GM12873 (cell line): ENCODE measurements around the gene RAD51B.

Experiments used
- TF ChIP-seq, protein P1 (sequence below): IDR thresholded peaks from 2 replicates; pipeline ENCODE4 v1.5.1; 2012; ENCODE audit warnings: low read depth, mild to moderate bottlenecking, moderate library complexity, low read length, control low read depth; ENCODE audit not compliant: insufficient read depth; ENCODE audit errors: missing control alignments

The RAD51B gene

DNA sequence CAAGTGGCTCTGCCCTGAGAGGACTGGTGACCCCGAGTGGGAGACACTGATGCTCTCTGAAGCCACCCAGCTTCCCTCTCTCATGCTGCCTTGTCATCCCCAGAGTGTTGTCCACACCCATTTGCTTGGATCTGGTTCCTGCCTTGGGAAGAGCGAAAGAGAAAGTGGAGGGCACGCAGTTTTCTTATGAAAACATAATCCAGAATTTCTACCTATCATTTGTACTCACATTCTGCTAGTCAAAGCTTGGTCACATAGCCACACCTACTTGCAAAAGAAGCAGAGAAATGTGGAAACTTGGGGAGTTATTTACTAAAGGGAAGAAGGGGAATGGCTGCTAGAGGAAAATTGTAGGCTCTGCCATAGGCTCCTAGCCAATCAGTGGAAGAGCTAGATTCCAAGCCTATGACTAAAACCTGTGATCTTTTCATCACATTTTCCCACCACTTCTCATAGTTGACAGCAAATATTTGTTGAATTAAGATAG lies 647.0 kb downstream of the RAD51B start:
- TF ChIP-seq, protein P1, sequence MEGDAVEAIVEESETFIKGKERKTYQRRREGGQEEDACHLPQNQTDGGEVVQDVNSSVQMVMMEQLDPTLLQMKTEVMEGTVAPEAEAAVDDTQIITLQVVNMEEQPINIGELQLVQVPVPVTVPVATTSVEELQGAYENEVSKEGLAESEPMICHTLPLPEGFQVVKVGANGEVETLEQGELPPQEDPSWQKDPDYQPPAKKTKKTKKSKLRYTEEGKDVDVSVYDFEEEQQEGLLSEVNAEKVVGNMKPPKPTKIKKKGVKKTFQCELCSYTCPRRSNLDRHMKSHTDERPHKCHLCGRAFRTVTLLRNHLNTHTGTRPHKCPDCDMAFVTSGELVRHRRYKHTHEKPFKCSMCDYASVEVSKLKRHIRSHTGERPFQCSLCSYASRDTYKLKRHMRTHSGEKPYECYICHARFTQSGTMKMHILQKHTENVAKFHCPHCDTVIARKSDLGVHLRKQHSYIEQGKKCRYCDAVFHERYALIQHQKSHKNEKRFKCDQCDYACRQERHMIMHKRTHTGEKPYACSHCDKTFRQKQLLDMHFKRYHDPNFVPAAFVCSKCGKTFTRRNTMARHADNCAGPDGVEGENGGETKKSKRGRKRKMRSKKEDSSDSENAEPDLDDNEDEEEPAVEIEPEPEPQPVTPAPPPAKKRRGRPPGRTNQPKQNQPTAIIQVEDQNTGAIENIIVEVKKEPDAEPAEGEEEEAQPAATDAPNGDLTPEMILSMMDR: no peak

DNA sequence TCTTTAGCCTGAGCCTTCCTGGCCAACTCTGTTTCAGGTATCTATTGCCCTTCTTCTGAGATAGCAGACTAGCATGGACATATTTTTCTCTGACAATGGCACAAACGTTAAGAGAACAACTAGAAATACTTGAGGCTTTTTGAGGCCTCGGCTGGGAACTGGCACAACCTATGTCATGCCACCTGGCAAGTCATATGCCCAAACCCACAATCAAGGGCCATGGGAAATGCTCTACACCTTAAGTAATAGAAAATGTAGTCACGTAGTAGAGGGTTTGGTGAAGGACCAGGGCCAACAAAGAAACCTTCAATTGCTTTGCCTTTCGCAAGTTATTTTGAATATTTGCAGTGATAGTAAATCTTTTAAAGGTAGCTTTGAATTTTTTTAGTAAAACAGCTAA lies 647.8 kb downstream of the RAD51B start:
- TF ChIP-seq, protein P1: no peak

DNA sequence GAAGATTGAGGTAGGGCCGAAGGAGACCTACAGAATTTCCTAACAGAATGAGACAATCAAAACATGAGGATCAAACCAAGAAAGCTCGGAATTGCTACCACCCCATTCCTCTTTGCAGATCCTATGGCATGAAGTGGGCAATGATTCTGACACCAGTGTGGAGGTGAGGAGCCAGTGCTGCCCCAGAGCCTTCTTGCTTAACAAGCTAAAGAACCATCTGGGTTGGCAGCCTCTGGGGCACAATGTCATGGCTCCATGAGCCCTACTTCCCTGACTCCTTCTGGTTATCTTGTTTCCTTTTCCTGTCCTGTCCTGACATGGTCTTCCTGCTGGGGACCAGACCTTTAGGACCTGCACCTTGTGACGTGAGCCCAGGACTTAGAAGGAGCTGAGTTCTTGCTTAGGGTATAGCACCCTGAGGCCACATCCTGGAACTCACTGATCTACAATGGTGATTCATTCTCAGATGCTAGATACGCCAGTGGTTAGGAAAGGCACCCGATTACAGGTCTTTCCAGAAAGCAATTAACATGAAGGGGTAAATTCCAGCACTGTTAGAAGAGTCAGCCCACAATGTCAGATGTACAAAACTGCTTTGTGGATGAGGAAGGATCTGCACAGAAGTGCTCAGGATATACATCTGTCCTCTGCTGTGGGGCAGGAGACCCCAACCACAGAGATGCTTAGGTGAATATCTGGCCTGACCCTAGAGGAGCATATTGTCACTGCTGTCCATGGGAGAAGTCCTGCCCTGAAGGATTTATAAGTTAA lies 649.0 kb downstream of the RAD51B start:
- TF ChIP-seq, protein P1: no peak

DNA sequence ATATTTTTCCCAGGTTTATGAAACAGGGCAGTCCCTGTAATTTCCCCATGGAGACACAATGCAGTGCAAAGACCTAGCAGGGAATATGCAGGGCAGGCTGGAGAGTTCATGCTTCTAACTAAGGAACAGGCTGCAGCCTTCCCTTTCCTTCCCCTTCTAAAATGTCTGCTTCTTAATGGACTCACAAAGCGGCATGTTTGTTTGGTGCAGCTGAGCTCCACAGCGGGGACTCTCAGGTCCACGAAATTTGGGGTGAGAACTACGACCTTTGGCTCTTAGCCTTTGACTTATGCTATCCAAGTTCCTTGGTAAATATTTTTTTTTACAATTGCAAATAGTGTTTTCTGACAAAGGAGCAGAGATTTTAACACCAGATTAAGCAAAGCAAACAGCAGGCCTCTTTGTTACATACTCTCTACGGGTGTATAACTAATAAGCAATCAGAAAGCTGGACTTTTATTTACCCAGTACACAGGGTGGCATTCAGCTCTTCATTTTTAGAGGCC lies 649.7 kb downstream of the RAD51B start:
- TF ChIP-seq, protein P1: no peak

DNA sequence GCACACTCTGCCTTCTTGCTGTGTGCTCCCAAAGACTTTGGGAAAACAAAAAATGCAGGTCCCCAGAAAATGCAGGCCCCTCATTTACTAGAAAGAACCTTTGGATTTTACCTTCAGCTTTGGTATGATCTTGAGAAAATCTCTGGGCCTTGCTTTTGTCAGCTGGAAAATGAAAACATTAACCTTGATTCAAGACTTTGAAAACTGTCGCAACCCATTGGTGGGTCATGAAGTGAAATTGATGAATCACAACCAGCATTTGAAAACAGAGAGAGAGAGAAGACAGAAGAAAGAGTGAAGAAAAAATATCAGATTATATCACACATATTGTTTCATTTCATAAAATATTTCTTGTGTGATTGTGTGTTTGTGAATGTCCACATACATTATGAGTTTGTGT lies 650.8 kb downstream of the RAD51B start:
- TF ChIP-seq, protein P1: no peak

DNA sequence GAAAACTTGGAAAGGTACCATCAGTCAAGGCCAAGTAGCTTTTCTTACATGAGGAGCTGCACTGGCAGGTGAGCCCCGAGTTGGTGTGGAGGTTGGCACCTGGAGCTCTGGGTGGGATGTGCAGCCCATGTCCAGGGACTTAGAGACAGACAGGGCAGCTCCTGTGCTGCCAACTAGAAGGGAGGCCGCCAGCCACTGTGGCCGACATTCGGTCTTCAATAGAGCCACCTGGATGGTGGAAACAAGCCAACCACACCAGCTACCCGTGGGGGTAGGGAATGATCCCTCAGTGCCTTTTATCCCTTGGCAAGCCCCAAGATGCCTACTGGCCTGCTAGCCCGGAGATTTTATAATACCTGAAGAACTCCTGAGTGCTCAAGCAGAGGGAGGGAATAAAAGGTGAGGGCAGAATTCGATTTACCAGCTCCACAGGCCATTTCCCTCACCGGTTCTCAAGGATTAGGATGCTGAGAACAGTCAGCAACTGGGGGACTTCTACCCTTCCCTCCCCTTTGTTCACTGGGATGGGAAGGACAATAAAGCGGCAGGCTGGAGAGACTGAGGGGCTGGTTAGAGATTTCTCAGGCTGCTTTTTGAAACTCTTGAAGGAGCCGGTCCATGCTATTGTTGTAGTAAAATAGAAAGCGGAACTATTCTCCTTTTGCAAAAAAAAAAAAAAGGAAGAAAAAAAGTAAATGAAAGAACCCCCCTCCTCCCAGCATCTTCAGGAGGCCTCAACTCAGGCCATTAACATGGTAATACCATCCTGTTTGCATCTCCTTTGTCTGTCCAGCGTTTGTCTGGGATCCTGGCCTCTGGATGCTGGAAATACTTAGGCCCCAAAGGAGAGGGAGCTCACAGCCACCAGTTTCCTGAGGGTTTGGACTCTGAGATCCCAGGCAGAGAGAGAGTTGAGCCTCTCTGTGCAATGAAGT lies 651.7 kb downstream of the RAD51B start:
- TF ChIP-seq, protein P1: no peak
